Pancreas (tissue), 10 donors: ENCODE results near the gene PRKCE. TPM values are rescaled to one million over a fixed set of nuclear protein-coding genes. Genes with fewer than 3 reads are reported as not detected.

ENCODE experiments used
- ATAC-seq, 4 donors: fragments of 200-7000 bp; cut with Tn5 transposase; one replicate each; pipeline versions ENCODE4 v1.8.0 to v1.9.1; 2020; ENCODE audit warnings: mild to moderate bottlenecking in 4 of 4, moderate library complexity in 4 of 4
- DNase-seq, 6 donors: peaks; one replicate each; pipeline ENCODE4 v3.0.0-alpha.2; 2020
- FAIRE-seq: peaks from 2 replicates; lab custom pipeline; 2012; peaks lifted over from hg19 to GRCh38; lab: Jason Lieb, UNC
- H3K27ac ChIP-seq, 4 donors: fragments of 200-600 bp; sonication (generic); 1 replicate in 3 of 4; 2 replicates in 1 of 4; pipeline versions ENCODE4 v1.5.0 to v1.8.0; 2020
- H3K27me3 ChIP-seq, 4 donors: fragments of 200-600 bp; one replicate each; pipeline ENCODE4 v1.8.0; 2021
- H3K36me3 ChIP-seq, 3 donors: fragments of 200-600 bp; sonication (generic) in 1 of 3; one replicate each; pipeline versions ENCODE4 v1.5.0 to v1.8.0; 2020 to 2021
- H3K4me1 ChIP-seq, 3 donors: fragments of 200-600 bp; one replicate each; pipeline ENCODE4 v1.8.0; 2021
- H3K4me3 ChIP-seq, 4 donors: fragments of 200-600 bp; sonication (generic) in 2 of 4; one replicate each; pipeline versions ENCODE4 v1.5.0 to v1.8.0; 2020 to 2021
- H3K9me3 ChIP-seq, 4 donors: fragments of 200-600 bp; one replicate each; pipeline ENCODE4 v1.8.0; 2021
- CTCF ChIP-seq, 4 donors: fragments of 200-600 bp; sonication (generic) in 3 of 4; IDR thresholded peaks; one replicate each; pipeline versions ENCODE4 v1.5.0 to v1.8.0; 2021; ENCODE audit warnings: antibody characterized with exemption in 4 of 4
- WGBS, 2 donors: extraction: QIAGEN DNeasy Blood & Tissue Kit; methylation state at CpG; one replicate each; pipeline ENCODE4 v1.1.7; 2013; 5-methylcytosine and 5-hydroxymethylcytosine counted together
- intact Hi-C, 3 donors: fragments of 100-400 bp; cut with DNase I; formaldehyde crosslinking; loops; one replicate each; pipeline versions ENCODE4 v1.11.1 to v1.14.2; 2022
- polyA plus RNA-seq, 2 donors: library from polyadenylated mRNA; stranded (reverse); fragments of 200-250 nt; gene quantifications; one replicate each; pipeline ENCODE4 v1.2.3, GENCODE V29; 2013
- total RNA-seq, 6 donors: library from RNA; stranded (reverse); fragmentation: NEBNext Ultra II Directional in 4 of 6; extraction: Animal tissue kit (Norgen Biotek cat#: 25700) in 4 of 6; gene quantifications; one replicate each; pipeline versions ENCODE4 v1.2.1 to v1.2.4, GENCODE V29; 2021 to 2023
- donor health status: healthy with polysubstance abuse.
- donor health status: DM: no; HTN: no; CAD: no; lungs with moderate emphysema.
- donor health status: DM: no; HTN: no; CAD: no.
- donor health status: control.
- donor health status: control.
- donor health status: Bipolar disorder and iron deficiency.
- donor health status: DM: yes; HTN: yes; CAD: no.
- donor health status: DM: no; HTN: no; CAD: no.
- donor health status: DM: no; HTN: no; CAD: no.
- donor health status: DM: yes; HTN: yes; CAD: no.

Gene PRKCE
- total and polyA plus RNA-seq, 8 donors, result 4.0 to 19.4 (median 10.0) TPM

- Histone ChIP-seq H3K36me3 (no peaks in the 10 kb centered on the region), H3K27ac (no peak overlapping the region), H3K27me3 (no peaks in the 10 kb centered on the region), H3K4me1 (no peaks in the 10 kb centered on the region), H3K4me3 (no peak overlapping the region), H3K9me3 (no peaks in the 10 kb centered on the region)
- intact Hi-C loops, result no loop called here
- no peak for TF ChIP-seq CTCF (IDR thresholded peaks at IDR 0.05)
- 81 to 83% methylated on average over 6 of the region's 6 CpGs for WGBS, 2 donors
- ATAC-seq (no peak), DNase-seq (no peak), FAIRE-seq (no peak)
These were observed 508.9 kb downstream of the PRKCE start for GRCh38 chr2:46160326-46160725.

- DNase-seq, result no peak
These were observed 509.8 kb downstream of the PRKCE start for GRCh38 chr2:46161315-46161714.

GRCh38 chr2:46161911-46162310 lies 510.4 kb downstream of the PRKCE start:
- Histone ChIP-seq H3K4me1 (no peaks in the 10 kb centered on the region), H3K27me3 (no peaks in the 10 kb centered on the region), H3K4me3 (no peak overlapping the region), H3K36me3 (no peaks in the 10 kb centered on the region), H3K27ac (no peak overlapping the region), H3K9me3 (no peaks in the 10 kb centered on the region)
- TF ChIP-seq CTCF (IDR thresholded peaks at IDR 0.05), result no peak
- DNase-seq (no peak), FAIRE-seq (no peak), ATAC-seq (no peak)
- WGBS, 2 donors, result 93 to 95% methylated on average over 3 of the region's 3 CpGs
- intact Hi-C loops, result no loop called here

More at GRCh38 chr2:46161315-46161714, 509.8 kb downstream of the PRKCE start:
- H3K4me3 ChIP-seq, result no peak overlapping the region
- no peaks in the 10 kb centered on the region for H3K9me3 ChIP-seq
- H3K27me3 ChIP-seq, result no peaks in the 10 kb centered on the region
- no peaks in the 10 kb centered on the region for H3K4me1 ChIP-seq
- 82 to 84% methylated on average over 4 of the region's 4 CpGs for WGBS, 2 donors
- no peak for ATAC-seq
- intact Hi-C loops, result no loop called here
- no peak for TF ChIP-seq CTCF (IDR thresholded peaks at IDR 0.05)
- no peak overlapping the region for H3K27ac ChIP-seq
- no peak for FAIRE-seq
- H3K36me3 ChIP-seq, result no peaks in the 10 kb centered on the region

- WGBS, 2 donors, result 81 to 86% methylated on average over 11 of the region's 11 CpGs
- no peaks in the 10 kb centered on the region for H3K27me3 ChIP-seq
- TF ChIP-seq CTCF (IDR thresholded peaks at IDR 0.05), result no peak
- no peaks in the 10 kb centered on the region for H3K36me3 ChIP-seq
- H3K4me1 ChIP-seq, result no peaks in the 10 kb centered on the region
- H3K27ac ChIP-seq, result no peak overlapping the region
- DNase-seq, result no peak
- no peak for ATAC-seq
- H3K9me3 ChIP-seq, result no peaks in the 10 kb centered on the region
- FAIRE-seq, result no peak
- intact Hi-C loops, result no loop called here
- no peak overlapping the region for H3K4me3 ChIP-seq
These were observed 511.0 kb downstream of the PRKCE start for GRCh38 chr2:46162329-46163097.

GRCh38 chr2:46163098-46163430 lies 511.6 kb downstream of the PRKCE start:
- ATAC-seq (no peak), FAIRE-seq (no peak), DNase-seq (no peak)
- no peaks in the 10 kb centered on the region for H3K9me3 ChIP-seq
- no peak overlapping the region for H3K4me3 ChIP-seq
- no peaks in the 10 kb centered on the region for H3K4me1 ChIP-seq
- no peak for TF ChIP-seq CTCF (IDR thresholded peaks at IDR 0.05)
- 90 to 94% methylated on average over 3 of the region's 3 CpGs for WGBS, 2 donors
- no peaks in the 10 kb centered on the region for H3K27me3 ChIP-seq
- H3K27ac ChIP-seq, result no peak overlapping the region
- H3K36me3 ChIP-seq, result no peaks in the 10 kb centered on the region
- intact Hi-C loops, result no loop called here
